Measurements from ENCODE around the gene LAMA2. TPM values are rescaled to one million over a fixed set of nuclear protein-coding genes. Genes with fewer than 3 reads are reported as not detected.

Gene LAMA2
- total and polyA plus RNA-seq, 2 donors, result 54.2 to 190 TPM

DNA sequence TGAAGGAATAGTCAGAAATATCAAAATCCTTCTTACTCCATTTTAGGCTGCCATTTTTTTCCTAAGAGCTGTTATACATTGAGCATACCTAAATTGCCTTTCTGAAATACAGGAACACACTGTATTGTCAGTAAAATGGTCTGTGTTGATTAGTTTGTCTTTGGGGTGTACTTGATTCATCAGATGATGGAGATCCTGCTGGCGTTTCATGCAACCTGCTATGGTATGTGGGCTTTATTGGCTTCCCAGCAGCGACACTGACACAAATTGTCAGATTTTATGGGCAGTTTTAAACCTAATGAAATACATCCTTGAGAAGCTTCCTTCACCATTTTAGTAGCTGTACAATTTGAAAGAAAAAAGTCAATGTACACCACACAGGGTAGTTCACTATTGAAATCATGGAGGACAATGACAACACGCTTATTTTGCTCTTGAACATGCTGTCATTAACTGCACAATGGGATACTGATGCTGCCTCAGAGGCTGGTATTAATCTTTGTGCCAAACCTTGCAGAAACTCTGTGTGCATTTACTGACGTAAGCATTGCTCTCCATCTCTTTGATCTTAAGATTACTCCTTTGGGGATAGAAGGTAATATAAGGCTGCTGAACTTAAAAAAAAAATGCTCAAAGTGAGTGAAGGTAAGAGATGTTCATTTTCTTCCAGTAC is 124.9 kb downstream of the LAMA2 start:
- 90% methylated on average over 4 of the region's 4 CpGs for WGBS
- H3K4me1 ChIP-seq (ENCODE audit: insufficient read depth), result no peaks in the 10 kb centered on the region
- no peak overlapping the region for H3K4me3 ChIP-seq (ENCODE audit: low read depth, low read length)
- H3K36me3 ChIP-seq (ENCODE audit: insufficient read depth), result no peaks in the 10 kb centered on the region
- H3K27ac ChIP-seq (ENCODE audit: low read depth), result no peak overlapping the region
- DNase-seq (ENCODE audit: extremely low spot score), result no peak

DNA sequence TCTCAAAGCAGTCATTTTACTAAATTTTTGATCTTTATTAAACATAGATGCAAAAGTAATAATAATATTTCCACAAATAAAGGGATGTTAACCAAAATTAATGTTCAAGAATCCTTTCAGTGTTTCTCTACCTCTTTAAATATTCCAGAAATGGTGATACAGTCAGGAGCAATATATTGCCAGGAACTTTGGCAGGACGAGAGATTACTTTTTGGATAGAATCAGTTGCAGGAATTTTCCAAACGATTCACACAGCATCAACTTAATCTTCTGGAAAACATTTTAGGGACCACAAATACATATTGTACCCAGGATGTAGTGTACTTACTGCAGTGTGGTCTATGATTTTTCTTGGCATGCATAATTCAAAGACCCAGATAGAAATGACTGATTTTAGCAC is 125.7 kb downstream of the LAMA2 start:
- H3K27ac ChIP-seq (ENCODE audit: low read depth), result no peak overlapping the region
- 56% methylated on average over 2 of the region's 2 CpGs for WGBS
- no peak for DNase-seq (ENCODE audit: extremely low spot score)

DNA sequence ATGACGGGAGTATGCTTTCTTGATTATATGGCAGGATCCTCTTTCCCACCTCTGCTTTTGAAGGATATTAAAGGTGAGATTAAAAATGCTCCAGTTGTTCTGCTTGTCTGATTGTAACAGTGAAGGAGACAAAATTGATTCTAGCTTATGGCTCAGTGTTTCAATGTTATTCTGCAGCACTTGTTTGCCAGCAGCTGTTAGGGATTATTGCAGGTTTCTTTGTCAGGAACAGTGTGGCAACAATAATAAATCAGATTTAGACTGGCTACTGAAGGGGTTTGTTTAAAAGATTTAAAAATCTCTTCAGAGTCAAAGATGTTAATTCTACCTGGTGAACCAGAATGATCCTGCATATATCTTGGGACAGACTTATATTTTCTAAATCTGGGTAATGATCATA is 126.9 kb downstream of the LAMA2 start:
- no peak overlapping the region for H3K27ac ChIP-seq (ENCODE audit: low read depth)
- DNase-seq (ENCODE audit: extremely low spot score), result no peak
- 84% methylated on average over 1 of the region's 1 CpG for WGBS

More for the DNA sequence above, 125.7 kb downstream of the LAMA2 start:
- H3K4me1 ChIP-seq (ENCODE audit: insufficient read depth), result no peaks in the 10 kb centered on the region
- H3K4me3 ChIP-seq (ENCODE audit: low read depth, low read length), result no peak overlapping the region
- H3K36me3 ChIP-seq (ENCODE audit: insufficient read depth), result no peaks in the 10 kb centered on the region

DNA sequence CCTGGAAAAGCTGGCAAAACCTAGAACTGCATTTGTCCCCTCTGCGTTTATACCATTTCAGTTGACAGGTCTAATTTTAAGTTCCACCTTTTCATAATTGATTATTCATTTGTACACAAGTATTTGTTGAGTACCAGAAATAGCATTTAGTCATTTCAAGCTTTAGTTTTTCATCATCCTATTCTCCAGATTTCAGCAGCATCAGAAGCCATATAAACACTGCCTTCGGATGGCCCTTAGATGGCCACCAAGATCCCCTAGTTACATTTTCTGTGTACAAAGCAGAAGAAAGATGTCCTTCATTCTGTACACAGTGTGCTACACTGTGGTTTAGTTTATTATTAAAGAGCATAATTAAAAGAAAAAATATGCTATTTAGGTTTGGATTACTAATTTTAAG is 131.4 kb downstream of the LAMA2 start:
- WGBS, result 91% methylated on average over 2 of the region's 2 CpGs
- Histone ChIP-seq H3K27ac (ENCODE audit: low read depth) (no peak overlapping the region), H3K4me1 (ENCODE audit: insufficient read depth) (no peaks in the 10 kb centered on the region), H3K4me3 (ENCODE audit: low read depth, low read length) (no peak overlapping the region), H3K36me3 (ENCODE audit: insufficient read depth) (no peaks in the 10 kb centered on the region)
- no peak for DNase-seq (ENCODE audit: extremely low spot score)

More for the DNA sequence above, 126.9 kb downstream of the LAMA2 start:
- Histone ChIP-seq H3K4me3 (ENCODE audit: low read depth, low read length) (no peak overlapping the region), H3K36me3 (ENCODE audit: insufficient read depth) (no peaks in the 10 kb centered on the region), H3K4me1 (ENCODE audit: insufficient read depth) (no peaks in the 10 kb centered on the region)

DNA sequence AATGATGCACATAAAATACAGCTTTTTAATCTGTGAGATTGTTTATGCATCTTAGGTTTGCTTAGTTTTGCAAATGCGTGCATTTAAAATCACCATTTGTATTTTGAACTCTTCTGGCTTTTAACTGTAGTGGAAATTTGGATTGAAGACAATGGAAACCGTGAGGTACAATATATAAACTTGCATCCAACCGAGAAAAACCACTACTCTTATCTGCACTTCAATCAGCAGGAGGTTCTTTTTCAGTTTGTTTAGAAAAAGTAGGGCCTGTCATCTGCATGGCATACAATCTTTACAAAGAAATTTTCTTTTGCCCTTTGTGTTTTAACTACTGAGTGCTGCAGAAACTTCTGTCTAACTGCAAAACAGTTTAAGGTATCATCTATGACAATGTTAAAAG is 132.8 kb downstream of the LAMA2 start:
- Histone ChIP-seq H3K4me1 (ENCODE audit: insufficient read depth) (no peaks in the 10 kb centered on the region), H3K4me3 (ENCODE audit: low read depth, low read length) (no peak overlapping the region), H3K36me3 (ENCODE audit: insufficient read depth) (no peaks in the 10 kb centered on the region), H3K27ac (ENCODE audit: low read depth) (no peak overlapping the region)
- no peak for DNase-seq (ENCODE audit: extremely low spot score)
- WGBS, result 37% methylated on average over 3 of the region's 3 CpGs

DNA sequence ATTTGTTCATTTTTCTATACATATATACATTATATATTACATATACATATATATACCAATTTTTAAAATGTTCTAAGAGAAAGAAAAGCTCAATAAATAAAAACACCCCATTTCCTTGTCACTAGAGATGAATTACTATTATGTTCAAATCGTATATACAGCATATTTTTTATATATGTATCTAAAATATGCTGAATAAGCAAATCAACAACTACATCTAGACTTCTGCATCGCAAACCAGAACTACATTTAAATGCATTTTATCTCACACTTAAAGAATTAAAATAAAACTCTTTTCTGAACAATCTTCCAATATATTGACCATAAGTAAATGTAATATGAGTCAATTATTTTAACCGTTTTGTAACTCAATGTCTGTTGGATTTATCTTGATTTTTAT is 133.9 kb downstream of the LAMA2 start:
- H3K4me3 ChIP-seq (ENCODE audit: low read depth, low read length), result no peak overlapping the region
- H3K36me3 ChIP-seq (ENCODE audit: insufficient read depth), result no peaks in the 10 kb centered on the region
- H3K27ac ChIP-seq (ENCODE audit: low read depth), result no peak overlapping the region
- no peaks in the 10 kb centered on the region for H3K4me1 ChIP-seq (ENCODE audit: insufficient read depth)
- no peak for DNase-seq (ENCODE audit: extremely low spot score)
- 93% methylated on average over 3 of the region's 3 CpGs for WGBS

DNA sequence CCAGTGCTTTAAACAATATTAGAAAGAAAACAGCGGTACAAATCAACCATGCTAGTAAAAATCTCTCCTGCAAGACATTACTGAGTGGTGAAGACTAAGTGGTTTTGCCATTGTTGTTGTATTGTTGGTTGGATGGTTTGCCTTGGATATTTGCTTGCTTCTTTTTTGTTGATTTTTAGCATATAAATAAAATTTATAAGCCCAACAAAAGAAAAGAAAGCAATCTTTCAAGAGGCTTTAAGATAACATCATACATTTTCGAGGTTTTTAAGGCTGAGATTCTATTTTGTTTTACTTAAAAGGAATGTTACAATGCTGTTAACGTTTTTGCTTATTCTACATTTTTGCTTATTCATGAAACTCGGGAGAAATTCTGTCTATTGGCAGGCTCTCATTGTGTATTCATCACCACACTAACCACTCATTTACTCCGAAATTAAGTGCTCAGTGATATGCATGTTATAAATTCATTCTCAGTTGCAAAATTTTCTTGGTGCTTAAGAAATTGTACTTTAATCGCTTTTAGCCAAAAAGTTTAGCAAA is 139.1 kb downstream of the LAMA2 start:
- 83% methylated on average over 6 of the region's 6 CpGs for WGBS
- no peak overlapping the region for H3K4me3 ChIP-seq (ENCODE audit: low read depth, low read length)
- H3K27ac ChIP-seq (ENCODE audit: low read depth), result no peak overlapping the region
- H3K36me3 ChIP-seq (ENCODE audit: insufficient read depth), result no peaks in the 10 kb centered on the region
- no peaks in the 10 kb centered on the region for H3K4me1 ChIP-seq (ENCODE audit: insufficient read depth)
- DNase-seq (ENCODE audit: extremely low spot score), result no peak

DNA sequence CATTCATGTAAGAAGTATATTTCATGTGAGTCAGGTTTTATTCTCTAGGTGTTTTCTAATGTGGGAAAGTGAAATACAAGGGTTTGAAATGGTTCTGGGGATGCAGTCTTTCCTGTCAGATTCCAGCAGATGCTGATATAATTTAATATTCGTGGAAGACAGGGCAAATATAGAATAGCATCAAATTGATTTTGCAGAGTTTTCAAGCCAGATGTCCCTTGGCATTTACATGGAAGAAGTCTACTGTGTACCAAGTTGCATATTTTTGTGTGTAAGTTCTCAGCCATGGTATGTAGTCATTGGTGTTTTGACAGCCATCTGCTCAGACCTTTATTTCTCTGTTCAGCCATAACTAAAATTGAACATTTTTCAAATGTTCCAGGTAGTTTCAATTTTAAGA is 143.7 kb downstream of the LAMA2 start:
- DNase-seq (ENCODE audit: extremely low spot score), result no peak
- H3K36me3 ChIP-seq (ENCODE audit: insufficient read depth), result no peaks in the 10 kb centered on the region
- 84% methylated on average over 1 of the region's 1 CpG for WGBS
- H3K27ac ChIP-seq (ENCODE audit: low read depth), result no peak overlapping the region
- H3K4me3 ChIP-seq (ENCODE audit: low read depth, low read length), result no peak overlapping the region
- no peaks in the 10 kb centered on the region for H3K4me1 ChIP-seq (ENCODE audit: insufficient read depth)

DNA sequence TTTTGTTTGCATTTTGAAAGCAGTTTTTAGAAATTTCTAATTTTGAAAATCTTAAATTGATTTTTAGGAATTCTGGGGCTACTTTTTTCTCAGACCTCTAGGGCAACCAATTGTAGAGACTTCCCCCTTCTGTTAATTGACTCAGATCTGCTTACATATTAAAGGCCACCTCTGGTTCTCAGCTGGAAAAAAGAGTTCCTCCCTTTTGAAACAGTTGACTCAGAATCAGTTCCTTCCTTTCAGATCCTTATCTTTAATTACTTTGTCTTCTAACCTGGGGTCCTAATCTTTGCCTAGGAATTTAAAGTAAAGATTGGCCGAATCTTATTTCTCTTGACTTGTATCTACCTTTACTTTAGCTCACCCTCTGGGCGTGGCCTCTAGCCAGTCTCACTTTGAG is 146.8 kb downstream of the LAMA2 start:
- Histone ChIP-seq H3K36me3 (ENCODE audit: insufficient read depth) (no peaks in the 10 kb centered on the region), H3K27ac (ENCODE audit: low read depth) (no peak overlapping the region), H3K4me3 (ENCODE audit: low read depth, low read length) (no peak overlapping the region), H3K4me1 (ENCODE audit: insufficient read depth) (no peaks in the 10 kb centered on the region)
- no peak for DNase-seq (ENCODE audit: extremely low spot score)
- 90% methylated on average over 2 of the region's 2 CpGs for WGBS

DNA sequence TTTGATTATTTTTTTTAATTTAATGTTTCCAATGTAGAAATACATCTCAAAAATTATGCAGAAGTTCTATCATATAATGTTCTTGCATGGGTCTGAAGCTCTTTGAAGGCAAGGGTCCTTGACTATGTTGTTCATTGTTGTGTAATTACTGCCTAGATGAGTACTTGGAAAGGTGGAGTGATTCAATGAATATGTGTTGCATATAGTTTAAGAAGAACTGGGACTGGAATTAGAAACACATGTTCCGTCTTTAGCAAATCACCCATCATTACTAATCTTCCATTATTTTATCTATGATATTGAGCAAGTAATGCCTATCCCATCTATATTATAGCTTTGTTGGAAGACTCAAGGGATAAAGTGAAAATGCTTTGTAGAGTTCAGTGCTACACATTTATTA is 147.3 kb downstream of the LAMA2 start:
- H3K27ac ChIP-seq (ENCODE audit: low read depth), result no peak overlapping the region
- 92% methylated on average over 1 of the region's 1 CpG for WGBS

DNA sequence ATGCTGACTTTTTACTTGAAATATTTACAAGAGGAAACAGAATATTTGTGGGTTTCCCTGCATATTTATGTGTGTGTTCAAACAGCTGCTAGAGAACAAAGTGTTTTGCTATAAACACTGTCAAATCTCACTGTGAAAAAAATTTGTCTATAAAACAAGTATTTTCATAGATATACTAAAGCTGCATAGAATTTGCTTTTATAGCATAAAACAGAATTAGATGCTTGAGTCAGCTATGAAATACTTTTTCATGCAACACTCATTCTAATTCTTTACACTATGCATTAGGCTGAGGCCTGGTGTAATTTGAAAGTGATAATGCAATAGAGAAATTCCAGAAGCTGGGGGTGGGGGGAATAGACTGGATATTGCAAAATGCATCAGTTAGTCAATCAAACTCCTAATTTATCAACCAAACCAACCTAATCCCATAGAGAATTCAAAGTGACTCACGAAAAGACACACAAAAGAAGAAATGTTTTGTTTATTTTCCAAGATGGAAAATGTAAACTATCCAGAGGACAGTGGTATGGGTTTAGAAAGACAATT is 148.2 kb downstream of the LAMA2 start:
- 50% methylated on average over 1 of the region's 1 CpG for WGBS
- Histone ChIP-seq H3K36me3 (ENCODE audit: insufficient read depth) (no peaks in the 10 kb centered on the region), H3K4me1 (ENCODE audit: insufficient read depth) (no peaks in the 10 kb centered on the region), H3K4me3 (ENCODE audit: low read depth, low read length) (no peak overlapping the region), H3K27ac (ENCODE audit: low read depth) (no peak overlapping the region)
- no peak for DNase-seq (ENCODE audit: extremely low spot score)

More for the DNA sequence above, 147.3 kb downstream of the LAMA2 start:
- no peak for DNase-seq (ENCODE audit: extremely low spot score)
- H3K36me3 ChIP-seq (ENCODE audit: insufficient read depth), result no peaks in the 10 kb centered on the region
- no peak overlapping the region for H3K4me3 ChIP-seq (ENCODE audit: low read depth, low read length)
- H3K4me1 ChIP-seq (ENCODE audit: insufficient read depth), result no peaks in the 10 kb centered on the region

DNA sequence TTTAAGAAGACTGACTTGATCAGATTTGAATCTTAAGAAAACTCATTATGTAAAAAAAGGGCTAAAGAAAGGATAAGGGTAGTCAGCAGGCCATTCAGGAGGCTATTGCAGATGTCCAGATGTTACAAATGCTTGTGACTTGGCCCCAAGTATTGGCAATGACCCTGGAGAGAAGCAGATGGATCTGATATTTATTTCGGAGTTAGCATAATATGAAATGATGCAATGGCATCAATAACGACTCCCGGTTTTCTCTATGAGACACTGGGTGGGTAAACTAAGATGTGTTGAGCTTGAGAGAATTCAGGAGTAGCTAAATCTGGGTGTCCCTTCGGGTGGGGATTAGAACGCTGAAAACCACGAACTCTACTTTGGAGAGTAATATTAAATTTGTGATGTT is 149.7 kb downstream of the LAMA2 start:
- Histone ChIP-seq H3K4me1 (ENCODE audit: insufficient read depth) (no peaks in the 10 kb centered on the region), H3K36me3 (ENCODE audit: insufficient read depth) (no peaks in the 10 kb centered on the region), H3K4me3 (ENCODE audit: low read depth, low read length) (no peak overlapping the region), H3K27ac (ENCODE audit: low read depth) (no peak overlapping the region)
- 60% methylated on average over 6 of the region's 6 CpGs for WGBS
- DNase-seq (ENCODE audit: extremely low spot score), result no peak

DNA sequence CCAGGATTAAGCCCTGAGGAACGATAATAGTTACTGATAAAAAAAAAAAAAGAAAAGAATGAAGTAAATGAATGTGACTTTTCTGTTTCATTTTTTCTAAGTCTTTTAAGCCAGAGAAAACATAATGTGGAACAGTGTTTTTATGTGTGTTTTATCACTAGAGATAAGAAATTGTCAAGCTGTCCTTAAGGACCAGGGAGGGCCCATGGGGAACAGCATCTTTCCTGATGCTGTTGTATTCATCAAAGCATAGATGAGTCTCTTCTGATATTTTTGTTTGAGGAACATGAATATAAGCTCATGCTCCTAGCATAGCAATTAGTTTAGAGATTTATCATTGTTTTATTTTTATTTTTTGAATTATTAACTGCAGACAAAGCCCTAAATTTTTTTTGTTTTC is 150.2 kb downstream of the LAMA2 start:
- Histone ChIP-seq H3K4me1 (ENCODE audit: insufficient read depth) (no peaks in the 10 kb centered on the region), H3K27ac (ENCODE audit: low read depth) (no peak overlapping the region), H3K36me3 (ENCODE audit: insufficient read depth) (no peaks in the 10 kb centered on the region), H3K4me3 (ENCODE audit: low read depth, low read length) (no peak overlapping the region)
- 50% methylated on average over 1 of the region's 1 CpG for WGBS
- no peak for DNase-seq (ENCODE audit: extremely low spot score)

DNA sequence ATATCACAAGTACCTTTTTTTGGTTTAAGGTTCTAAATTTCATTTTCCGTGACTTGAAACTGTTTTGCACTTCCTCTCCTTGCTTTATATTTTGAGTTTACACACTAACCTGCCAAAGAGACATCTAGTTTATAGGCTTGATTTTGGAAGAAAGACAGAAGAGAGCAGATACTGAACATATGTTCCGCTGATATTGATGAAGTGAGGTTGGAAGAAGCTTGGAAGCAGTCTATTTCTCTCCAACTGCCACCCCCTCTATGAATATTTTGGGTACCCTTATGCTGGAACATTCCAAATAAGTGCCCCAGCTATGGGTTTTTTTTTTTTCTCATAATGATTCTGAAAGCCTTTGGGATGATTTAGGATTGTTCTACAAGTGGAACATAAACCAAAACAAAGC is 150.6 kb downstream of the LAMA2 start:
- DNase-seq (ENCODE audit: extremely low spot score), result no peak
- WGBS, result 82% methylated on average over 2 of the region's 2 CpGs
- H3K4me1 ChIP-seq (ENCODE audit: insufficient read depth), result no peaks in the 10 kb centered on the region
- no peaks in the 10 kb centered on the region for H3K36me3 ChIP-seq (ENCODE audit: insufficient read depth)
- H3K27ac ChIP-seq (ENCODE audit: low read depth), result no peak overlapping the region
- no peak overlapping the region for H3K4me3 ChIP-seq (ENCODE audit: low read depth, low read length)

All from urinary bladder (tissue), 4 donors.